HL-60 (cell line): ENCODE data around the gene RBFOX2.

Source experiments
- DNase-seq, 2 experiments: peaks; one replicate each; pipeline ENCODE4 v3.0.0-alpha.2; 2010 to 2020; ENCODE audit warnings: low read depth in 1 of 2, low spot score in 1 of 2
- H3K27ac ChIP-seq: fragments of 250-450 bp; sonication (Bioruptor Pico); replicated peaks from 2 replicates; pipeline ENCODE4 v1.5.1; 2020; ENCODE audit warnings: mild to moderate bottlenecking, moderate library complexity
- H3K27me3 ChIP-seq: fragments of 250-450 bp; sonication (Bioruptor Pico); 2 replicates; pipeline ENCODE4 v1.5.1; 2021; ENCODE audit warnings: mild to moderate bottlenecking, moderate library complexity; ENCODE audit not compliant: insufficient read depth, poor library complexity, severe bottlenecking
- H3K4me3 ChIP-seq: replicated peaks from 2 replicates; pipeline ENCODE4 v1.5.1; 2011; ENCODE audit warnings: mild to moderate bottlenecking, control low read depth, low read length; ENCODE audit not compliant: insufficient read depth
- CTCF ChIP-seq: IDR thresholded peaks from one replicate; pipeline ENCODE4 v1.5.1; 2011; ENCODE audit warnings: low read length, control low read depth, inconsistent platforms; ENCODE audit not compliant: insufficient read depth
- GABPA ChIP-seq: IDR thresholded peaks from 2 replicates; pipeline ENCODE4 v1.6.1; 2012; ENCODE audit warnings: low read depth
- POLR2AphosphoS5 ChIP-seq: IDR thresholded peaks from 2 replicates; pipeline ENCODE4 v1.6.1; 2012; ENCODE audit warnings: low read depth
- REST ChIP-seq: IDR thresholded peaks from 2 replicates; pipeline ENCODE4 v1.6.1; 2012; ENCODE audit warnings: low read depth; ENCODE audit not compliant: insufficient replicate concordance
- SPI1 ChIP-seq: IDR thresholded peaks from 2 replicates; pipeline ENCODE4 v1.6.1; 2012; ENCODE audit warnings: low read depth, mild to moderate bottlenecking, borderline replicate concordance

Gene RBFOX2

GRCh38 chr22:35695202-35695601 lies 333.4 kb downstream of the RBFOX2 start:
- H3K27me3 ChIP-seq, result no peaks in the 10 kb centered on the region
- H3K4me3 ChIP-seq, result no peak overlapping the region
- no peak for DNase-seq
- no peak overlapping the region for H3K27ac ChIP-seq
- TF ChIP-seq SPI1, result no peak
- TF ChIP-seq GABPA, result no peak
- no peak for TF ChIP-seq POLR2AphosphoS5
- TF ChIP-seq CTCF, result no peak
- no peak for TF ChIP-seq REST

DNA sequence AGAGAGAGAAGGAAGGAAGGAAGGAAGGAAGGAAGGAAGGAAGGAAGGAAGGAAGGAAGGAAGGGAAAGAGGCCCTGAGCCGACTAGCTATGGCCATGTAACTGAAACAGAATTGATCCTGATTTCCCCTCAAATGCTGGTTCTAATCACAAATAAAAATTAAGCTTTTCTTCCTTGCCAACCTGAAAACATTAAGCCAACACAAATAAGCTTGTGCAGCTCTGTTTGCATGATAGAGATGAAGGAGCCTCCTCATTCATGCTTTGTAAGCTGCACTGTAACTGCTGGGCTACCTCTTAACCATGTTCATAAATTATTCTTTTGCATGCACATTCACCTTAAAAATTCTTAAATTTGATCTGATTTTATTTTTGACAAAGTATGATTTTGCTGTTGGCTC lies 338.6 kb downstream of the RBFOX2 start:
- Histone ChIP-seq H3K27me3 (no peaks in the 10 kb centered on the region), H3K4me3 (no peak overlapping the region), H3K27ac (no peak overlapping the region)
- no peak for DNase-seq
- TF ChIP-seq POLR2AphosphoS5 (no peak), CTCF (no peak), GABPA (no peak), REST (no peak), SPI1 (no peak)

GRCh38 chr22:35688913-35689675 lies 339.5 kb downstream of the RBFOX2 start:
- no peak for TF ChIP-seq GABPA
- TF ChIP-seq CTCF, result no peak
- TF ChIP-seq SPI1, result no peak
- TF ChIP-seq REST, result no peak
- no peak for TF ChIP-seq POLR2AphosphoS5
- Histone ChIP-seq H3K27me3 (no peaks in the 10 kb centered on the region), H3K4me3 (no peak overlapping the region), H3K27ac (no peak overlapping the region)
- DNase-seq, result no peak
